ENCODE measurements around the gene SFMBT2. TPM values are rescaled to one million over a fixed set of nuclear protein-coding genes. Genes with fewer than 3 reads are reported as not detected.

SFMBT2 gene
- total RNA-seq, 1 experiment from 2014 or later, result 0.02 TPM

- RAD21 ChIA-PET (ENCODE audit: low non-redundant PET in 1 of 2, low total read pairs in 2 of 2, uncharacterized antibody in 2 of 2, unreplicated experiment in 2 of 2), result no interaction called here
- Histone ChIP-seq H3K9me3 (ENCODE audit: control insufficient read depth in 1 of 2, insufficient read depth in 1 of 2, low read depth in 1 of 2, low read length in 2 of 2) (no peaks in the 10 kb centered on the region), H3K9ac (ENCODE audit: low read length) (no peak overlapping the region), H3K4me1 (ENCODE audit: control insufficient read depth in 1 of 2, insufficient read depth in 2 of 2, low read length in 2 of 2) (no peaks in the 10 kb centered on the region), H3K36me3 (ENCODE audit: control insufficient read depth in 1 of 2, insufficient read depth in 2 of 2, low read length in 2 of 2) (no peaks in the 10 kb centered on the region), H3K4me2 (ENCODE audit: low read length) (no peak overlapping the region), H3K9me2 (ENCODE audit: insufficient read depth) (no peaks in the 10 kb centered on the region), H3K27me3 (ENCODE audit: insufficient read depth, low read length) (peaks cover 20% of the 10 kb centered on the region), H3K4me3 (replicated peaks in 1 of 2; ENCODE audit: low read depth in 1 of 2, low read length in 2 of 2) (no peak overlapping the region), H3K79me2 (ENCODE audit: insufficient read depth, low read length) (no peaks in the 10 kb centered on the region), H2AFZ (ENCODE audit: low read depth, low read length, poor library complexity, severe bottlenecking) (no peak overlapping the region), H4K20me1 (ENCODE audit: insufficient read depth) (no peaks in the 10 kb centered on the region), H3K27ac (ENCODE audit: low read depth, low read length) (no peak overlapping the region)
- POLR2A ChIA-PET, result no interaction called here
- DNase-seq (ENCODE audit: low read depth, low spot score) (no peak), ATAC-seq (no peak)
- intact Hi-C loops (cut with micrococcal nuclease), result no loop called here
- no TSS peak for BruUV-seq (replicated peaks)
- CTCF ChIA-PET, result no interaction called here
- TF ChIP-seq POLR2AphosphoS5 (IDR thresholded peaks at IDR 0.05; ENCODE audit: low read depth, low read length) (no peak), FOSL1 (IDR thresholded peaks at IDR 0.05; ENCODE audit: low read depth) (no peak), CEBPB (IDR thresholded peaks at IDR 0.05; ENCODE audit: low read depth) (no peak), EGR1 (IDR thresholded peaks at IDR 0.05; ENCODE audit: low read depth) (no peak), SIN3A (IDR thresholded peaks at IDR 0.05; ENCODE audit: low read depth) (no peak), CTCF (IDR thresholded peaks at IDR 0.05 in 2 of 3, conservative IDR thresholded peaks at IDR 0.05 in 1 of 3; ENCODE audit: borderline replicate concordance in 1 of 3, insufficient read depth in 1 of 3, low read depth in 2 of 3, low read length in 2 of 3) (no peak), EZH2phosphoT487 (IDR thresholded peaks at IDR 0.05; ENCODE audit: borderline replicate concordance) (no peak), SRF (IDR thresholded peaks at IDR 0.05; ENCODE audit: low read depth) (no peak), ZBTB33 (IDR thresholded peaks at IDR 0.05; ENCODE audit: extremely low read depth, insufficient replicate concordance, low read length) (no peak), TCF7L2 (IDR thresholded peaks at IDR 0.05; ENCODE audit: borderline replicate concordance, extremely low read depth, insufficient read depth, insufficient read length) (no peak), ATF3 (IDR thresholded peaks at IDR 0.05) (no peak), ELF1 (IDR thresholded peaks at IDR 0.05; ENCODE audit: borderline replicate concordance, low read depth) (no peak), RAD21 (IDR thresholded peaks at IDR 0.05; ENCODE audit: low read depth) (no peak), MAX (IDR thresholded peaks at IDR 0.05) (no peak), ZNF274 (IDR thresholded peaks at IDR 0.05; ENCODE audit: low read depth, low read length) (no peak)
Measured at GRCh38 chr10:7425691-7426090, 14.9 kb upstream of the SFMBT2 start.

Measured in HCT116 (cell line).